GM18868 (cell line): ENCODE results near the gene S100A12.
"Not testable (repeated sequence)": the region's sequence is repeated elsewhere in the genome, so short reads cannot be mapped to it uniquely, and the experiment has no call there.

Experiments
- ATAC-seq: cut with Tn5 transposase; IDR thresholded peaks from one replicate; pipeline ENCODE4 v1.9.1; 2021; ENCODE audit warnings: mild to moderate bottlenecking, moderate library complexity; ENCODE audit not compliant: unreplicated experiment

S100A12 gene

DNA sequence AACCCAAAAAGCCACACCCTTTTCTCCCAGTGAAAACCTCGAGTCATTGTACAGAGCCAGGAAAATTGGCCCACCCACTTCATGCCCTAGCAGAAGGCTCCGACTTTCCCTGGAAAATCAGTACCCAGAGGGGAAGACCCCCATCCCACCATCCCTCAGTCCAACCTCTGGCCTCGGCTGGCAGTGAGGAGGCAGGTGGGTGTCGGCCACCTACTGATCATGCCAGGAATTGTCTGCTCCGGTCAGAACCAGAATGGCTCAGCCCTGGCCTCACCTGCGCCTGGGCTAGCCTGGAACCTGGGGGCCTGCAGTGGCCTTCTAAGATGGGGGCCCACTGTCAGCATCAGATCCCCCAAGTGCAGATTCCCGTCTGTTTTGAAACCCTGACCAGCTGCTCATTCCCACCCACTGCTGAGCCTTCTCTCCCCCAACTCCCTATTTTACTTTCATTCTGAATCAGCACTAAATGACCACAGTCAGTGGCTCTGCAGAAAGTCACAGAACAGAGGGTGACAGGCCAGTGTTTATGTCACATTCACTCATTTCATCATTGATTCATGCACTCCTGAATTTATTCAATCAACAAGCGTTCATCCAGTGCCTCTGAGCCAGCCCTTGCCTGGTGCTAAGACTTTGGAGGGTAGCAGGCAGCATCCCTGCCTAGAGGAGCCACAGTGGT lies 20.8 kb downstream of the S100A12 start:
- no peak for ATAC-seq

- no peak for ATAC-seq
Observed at GRCh38 chr1:153353226-153353947, 22.0 kb downstream of the S100A12 start.

GRCh38 chr1:153352523-153352922 lies 22.9 kb downstream of the S100A12 start:
- no peak for ATAC-seq

- ATAC-seq: no peak
Observed at GRCh38 chr1:153350321-153350957, 25.0 kb downstream of the S100A12 start.

- ATAC-seq: no peak
Observed at GRCh38 chr1:153349363-153350320, 25.8 kb downstream of the S100A12 start.

- no peak for ATAC-seq
Observed at GRCh38 chr1:153348511-153349362, 26.7 kb downstream of the S100A12 start, which contains the start of gene PGLYRP4. Gene PGLYRP4 (minus strand): TSS chr1:153348841. CDS start chr1:153347932, 909 bp downstream.

- ATAC-seq: no peak
Observed at GRCh38 chr1:153347856-153348255, 27.6 kb downstream of the S100A12 start.

DNA sequence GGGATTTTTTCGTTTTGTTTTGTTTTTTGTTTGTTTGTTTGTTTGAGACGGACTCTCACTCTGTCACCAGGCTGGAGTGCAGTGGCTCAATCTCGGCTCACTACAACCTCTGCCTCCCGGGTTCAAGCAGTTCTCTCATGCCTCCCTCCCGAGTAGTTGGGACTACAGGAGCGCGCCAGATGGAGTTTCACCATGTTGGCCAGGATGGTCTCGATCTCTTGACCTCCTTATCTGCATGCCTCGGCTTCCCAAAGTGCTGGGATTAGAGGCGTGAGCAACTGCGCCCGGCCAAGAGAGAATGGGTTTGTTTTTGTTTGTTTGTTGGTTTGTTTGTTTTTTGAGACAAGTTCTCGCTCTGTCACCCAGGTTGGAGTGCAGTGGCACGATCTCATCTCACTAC lies 28.4 kb downstream of the S100A12 start:
- ATAC-seq: not testable (repeated sequence)

GRCh38 chr1:153346077-153346723 lies 29.2 kb downstream of the S100A12 start:
- ATAC-seq: peak; percentile 23

GRCh38 chr1:153345187-153346076 lies 30.0 kb downstream of the S100A12 start:
- peak; percentile 20 for ATAC-seq

DNA sequence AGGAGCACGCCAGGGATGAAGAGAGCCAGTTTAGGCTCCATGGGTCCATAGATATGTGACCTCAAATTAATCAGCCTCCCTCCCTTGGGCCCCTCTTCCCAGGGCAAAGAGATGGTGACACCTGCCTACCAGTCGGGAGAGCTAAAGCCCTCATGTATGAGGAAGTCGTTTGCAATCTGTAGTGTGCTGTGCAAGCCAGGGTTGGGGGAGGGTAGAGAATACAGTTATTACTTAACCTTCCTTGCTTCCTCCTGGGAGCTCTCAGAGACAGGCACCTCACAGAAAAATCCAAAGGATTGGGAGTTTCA lies 30.7 kb downstream of the S100A12 start:
- no peak for ATAC-seq

DNA sequence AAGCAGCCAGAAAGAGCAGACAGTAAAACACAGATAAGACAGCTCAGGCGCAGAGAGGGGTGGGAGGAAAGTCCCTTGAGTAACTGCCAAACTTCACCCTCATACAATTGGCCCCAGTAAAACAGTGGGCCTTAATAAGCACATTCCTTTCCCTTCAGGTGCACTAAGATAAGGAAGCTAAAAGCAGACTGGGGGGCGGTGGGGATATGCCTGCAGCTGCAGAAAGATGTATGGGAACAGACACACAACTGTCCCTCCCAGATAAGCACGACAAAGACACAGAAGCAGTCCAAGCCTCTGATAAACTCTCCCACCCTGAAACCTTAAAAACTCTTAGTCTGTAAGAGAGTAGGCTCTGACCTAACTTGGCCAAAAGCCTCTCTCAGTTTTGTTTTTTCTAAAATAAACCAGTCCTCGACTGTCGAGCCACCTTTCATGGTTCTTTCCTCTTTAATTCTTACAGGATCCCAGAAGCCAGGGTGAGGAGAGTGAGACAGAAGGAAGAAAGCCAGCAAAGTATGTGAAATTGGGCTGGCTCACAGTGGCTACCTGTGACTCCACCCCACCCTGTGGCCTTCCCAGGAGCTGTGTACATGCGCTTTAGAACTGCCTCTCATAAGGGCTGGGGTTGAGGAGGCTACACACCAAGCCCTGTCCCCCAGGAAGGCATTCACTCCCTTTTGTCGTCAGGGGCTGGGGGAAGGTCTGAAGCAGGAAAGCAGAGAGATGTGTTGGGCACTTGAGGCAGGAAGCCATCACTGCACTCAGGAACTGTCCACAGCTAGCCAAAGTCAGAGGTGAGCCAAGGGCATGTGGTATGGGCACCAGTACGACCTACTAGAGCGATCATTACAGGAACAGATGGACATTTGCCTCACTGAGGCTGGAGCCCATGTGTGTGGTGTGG lies 31.4 kb downstream of the S100A12 start:
- no peak for ATAC-seq

DNA sequence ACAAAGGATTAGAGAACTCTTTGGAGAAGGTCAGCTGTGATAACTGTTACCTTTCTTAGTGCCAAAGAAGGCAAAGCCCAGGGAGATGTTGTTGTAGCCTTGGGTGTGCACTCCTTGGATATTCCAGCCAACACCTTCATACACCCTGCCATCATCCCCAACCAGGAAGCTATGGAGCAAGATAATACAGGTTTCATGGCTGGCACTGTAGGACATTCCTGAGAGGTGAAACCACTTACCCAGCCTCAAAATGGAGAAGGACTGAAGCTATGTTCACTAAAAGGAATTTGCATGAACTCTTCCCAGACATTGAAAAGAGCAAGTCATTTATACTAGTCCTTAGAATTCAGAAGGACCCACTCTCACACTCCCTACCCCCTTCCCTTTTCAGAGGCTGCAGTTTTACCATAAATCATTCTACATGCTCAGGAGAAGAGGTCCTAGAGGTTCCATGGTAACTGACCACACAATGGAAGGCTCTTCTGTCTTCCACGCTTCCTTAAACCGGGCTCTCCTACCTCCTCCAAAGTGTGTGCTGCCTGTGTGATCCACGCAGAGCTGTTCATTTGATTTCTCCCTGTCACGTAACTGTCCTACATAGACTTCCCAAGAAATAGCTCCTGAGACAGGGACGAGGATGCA lies 32.3 kb downstream of the S100A12 start:
- no peak for ATAC-seq

DNA sequence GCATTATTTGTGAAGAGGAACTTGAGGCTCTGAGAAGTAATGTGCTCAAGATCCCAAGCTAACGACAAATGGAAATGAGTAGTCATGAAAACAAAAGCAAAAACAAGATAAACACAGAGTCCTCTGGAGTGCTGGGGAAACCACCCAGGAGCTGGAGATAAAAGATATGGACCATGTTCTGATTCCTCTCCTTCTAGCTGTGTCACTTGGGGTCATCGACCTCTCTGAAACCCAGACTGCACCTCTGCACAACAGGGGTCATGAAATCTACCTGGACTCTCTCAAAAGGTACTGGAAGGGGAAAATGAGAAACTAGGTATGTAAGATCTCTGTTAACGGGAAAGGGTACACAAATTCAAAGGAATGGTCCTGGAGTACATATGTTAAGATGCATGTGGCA lies 33.2 kb downstream of the S100A12 start:
- no peak for ATAC-seq

GRCh38 chr1:153341431-153341934 lies 33.9 kb downstream of the S100A12 start:
- no peak for ATAC-seq

DNA sequence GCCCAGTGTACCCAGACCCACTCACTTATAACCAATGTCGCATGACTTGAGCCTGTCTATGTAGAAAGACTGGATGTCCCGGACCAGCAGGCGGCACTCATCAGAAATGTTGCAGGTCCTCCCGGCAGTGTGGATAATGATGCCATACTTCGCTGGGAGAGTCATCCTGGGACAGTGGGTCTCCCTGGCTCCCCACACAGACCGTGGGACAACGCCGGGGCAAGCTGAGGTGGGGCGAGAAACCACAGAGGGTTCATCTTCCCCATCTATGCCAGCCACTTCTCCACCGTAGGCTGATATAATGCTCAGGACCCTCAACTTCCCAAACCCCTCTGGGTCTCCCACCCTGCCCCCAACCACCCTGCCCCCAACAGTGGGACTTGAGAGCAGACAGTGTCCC lies 35.1 kb downstream of the S100A12 start:
- ATAC-seq: no peak

GRCh38 chr1:153339802-153340201 lies 35.6 kb downstream of the S100A12 start:
- ATAC-seq: no peak
